SH-SY5Y (cell line): Measurements from ENCODE around the gene RAPGEF1.

Experiments
- GATA2 ChIP-seq: IDR thresholded peaks from 2 replicates; pipeline ENCODE4 v1.6.1; 2011; ENCODE audit warnings: mild to moderate bottlenecking, low read depth, low read length
- GATA3 ChIP-seq: IDR thresholded peaks from 2 replicates; pipeline ENCODE4 v1.6.1; 2011; ENCODE audit warnings: low read depth, mild to moderate bottlenecking, low read length, moderate library complexity

- no peak for TF ChIP-seq GATA3
- no peak for TF ChIP-seq GATA2
Measured at GRCh38 chr9:131588396-131588795, 151.5 kb downstream of the RAPGEF1 start.
